HG03095 (cell line): ENCODE measurements around the gene CHL1.

Experiments
- ATAC-seq: cut with Tn5 transposase; IDR thresholded peaks from one replicate; pipeline ENCODE4 v1.9.1; 2021; ENCODE audit warnings: moderate library complexity; ENCODE audit not compliant: unreplicated experiment

The CHL1 gene

GRCh38 chr3:217948-218347, 21.4 kb downstream of the CHL1 start:
- ATAC-seq = no peak

DNA sequence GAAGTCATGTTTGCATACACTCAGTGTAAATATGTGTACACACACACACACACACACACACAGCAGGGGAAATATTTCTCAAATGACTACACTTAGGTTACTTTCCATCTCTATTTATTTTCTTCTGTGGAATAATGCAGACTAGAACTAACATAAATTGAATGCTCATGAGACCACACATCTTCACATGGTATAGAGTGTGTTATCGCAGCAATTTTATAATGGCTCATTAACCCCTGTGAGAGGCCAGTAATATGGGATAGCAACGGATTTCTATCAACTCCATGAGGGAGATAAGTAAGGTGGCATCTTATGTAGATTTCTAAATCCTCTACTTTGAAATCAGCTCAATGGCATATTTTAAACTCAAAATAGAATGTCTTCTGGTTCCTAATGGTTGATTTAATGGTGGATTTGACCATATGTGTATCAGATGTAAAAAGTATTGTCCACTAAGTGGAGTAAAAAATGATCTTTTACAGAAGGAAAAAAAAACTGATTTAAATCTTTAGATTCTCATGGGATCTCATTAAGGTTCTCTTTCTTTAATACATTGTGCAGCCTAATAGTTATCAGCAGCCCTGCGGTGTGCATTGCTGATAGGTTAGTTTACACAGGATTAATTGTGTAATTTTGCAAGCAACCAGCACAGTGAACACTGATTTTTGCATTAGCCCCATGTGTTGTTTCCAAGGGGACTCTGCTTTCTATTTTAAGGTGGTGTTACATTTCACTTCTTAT, 32.0 kb downstream of the CHL1 start:
- ATAC-seq = no peak

DNA sequence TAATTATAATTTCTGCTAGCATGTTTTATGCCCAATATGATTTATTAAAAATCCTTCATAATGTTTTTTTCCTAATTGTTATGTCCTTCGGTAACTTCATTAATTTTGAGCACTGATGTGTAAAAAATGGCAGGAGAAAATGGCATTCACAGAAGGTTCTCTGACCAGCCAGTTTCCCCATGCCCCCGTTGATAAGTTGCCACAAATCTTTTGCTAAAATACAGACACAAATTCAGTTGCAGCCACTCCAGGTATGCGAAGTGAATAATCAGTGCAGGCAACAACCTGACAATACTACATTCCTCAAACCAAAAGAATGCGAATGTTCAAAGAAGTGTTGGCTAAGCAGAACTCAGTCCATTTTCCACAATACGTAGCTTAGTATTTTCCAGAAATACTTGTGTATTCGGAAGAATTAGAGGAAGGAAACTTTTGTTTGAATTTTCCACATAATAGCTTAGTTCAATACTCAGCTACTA, 32.7 kb downstream of the CHL1 start:
- no peak for ATAC-seq

DNA sequence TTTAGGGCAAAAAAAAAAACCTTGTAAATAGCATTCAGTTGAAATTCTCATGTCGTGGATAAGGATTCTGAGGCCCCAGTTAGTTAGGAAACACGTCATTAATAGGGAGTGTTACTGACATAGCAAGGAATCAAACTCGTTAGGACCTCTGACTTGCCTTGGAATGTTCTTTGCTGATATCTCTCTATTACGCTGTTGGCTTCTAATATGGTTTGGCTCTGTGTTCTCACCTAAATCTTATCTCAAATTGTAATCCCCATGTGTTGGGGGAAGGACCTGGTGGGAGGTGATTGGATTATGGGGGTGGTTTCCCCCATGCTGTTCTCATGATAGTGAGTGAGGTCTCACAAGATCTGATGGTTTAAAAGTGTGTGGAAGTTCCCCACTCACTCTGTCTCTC, 40.3 kb downstream of the CHL1 start:
- ATAC-seq = no peak

- ATAC-seq = no peak
Measured at GRCh38 chr3:242602-243355, 46.2 kb downstream of the CHL1 start.

DNA sequence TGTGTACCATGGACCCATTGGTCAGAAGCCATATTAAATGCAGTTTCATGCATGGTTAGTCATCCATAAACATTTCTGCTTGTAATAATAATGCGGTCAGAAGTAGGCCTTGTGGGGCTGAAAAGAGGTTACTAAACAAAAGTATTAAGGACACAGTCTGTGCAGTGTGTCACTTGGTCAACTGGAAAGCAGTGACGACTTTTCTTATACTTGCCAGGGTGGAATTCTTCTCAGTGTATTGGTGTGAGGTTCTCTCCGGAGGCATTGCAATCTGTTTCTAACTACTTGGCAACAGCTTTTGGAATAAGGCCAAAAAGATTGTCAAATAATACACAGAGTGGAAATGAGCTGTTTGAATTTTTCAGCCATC, 46.8 kb downstream of the CHL1 start:
- ATAC-seq = no peak

DNA sequence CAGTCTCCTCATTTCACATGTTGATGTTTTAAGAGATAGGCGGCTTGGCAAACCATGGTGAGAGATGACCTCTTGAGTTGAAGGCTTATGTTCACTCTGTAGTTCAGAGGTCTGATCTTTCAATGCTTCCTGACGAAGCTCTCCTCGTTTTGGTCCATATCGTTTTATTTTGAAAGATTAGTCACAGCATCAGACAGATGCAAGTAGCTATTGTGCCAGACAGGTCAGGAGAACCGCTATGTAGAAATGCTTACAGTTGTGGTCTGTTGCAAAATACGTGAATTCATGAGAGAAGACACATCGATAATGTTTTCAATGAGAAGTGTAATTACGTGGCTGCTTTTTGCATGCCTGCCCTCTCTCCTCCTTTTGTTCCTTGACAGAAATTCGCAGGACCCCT, 47.5 kb downstream of the CHL1 start:
- ATAC-seq = no peak

GRCh38 chr3:247916-248315, 51.4 kb downstream of the CHL1 start:
- ATAC-seq = no peak

GRCh38 chr3:248864-249520, 52.4 kb downstream of the CHL1 start:
- no peak for ATAC-seq

DNA sequence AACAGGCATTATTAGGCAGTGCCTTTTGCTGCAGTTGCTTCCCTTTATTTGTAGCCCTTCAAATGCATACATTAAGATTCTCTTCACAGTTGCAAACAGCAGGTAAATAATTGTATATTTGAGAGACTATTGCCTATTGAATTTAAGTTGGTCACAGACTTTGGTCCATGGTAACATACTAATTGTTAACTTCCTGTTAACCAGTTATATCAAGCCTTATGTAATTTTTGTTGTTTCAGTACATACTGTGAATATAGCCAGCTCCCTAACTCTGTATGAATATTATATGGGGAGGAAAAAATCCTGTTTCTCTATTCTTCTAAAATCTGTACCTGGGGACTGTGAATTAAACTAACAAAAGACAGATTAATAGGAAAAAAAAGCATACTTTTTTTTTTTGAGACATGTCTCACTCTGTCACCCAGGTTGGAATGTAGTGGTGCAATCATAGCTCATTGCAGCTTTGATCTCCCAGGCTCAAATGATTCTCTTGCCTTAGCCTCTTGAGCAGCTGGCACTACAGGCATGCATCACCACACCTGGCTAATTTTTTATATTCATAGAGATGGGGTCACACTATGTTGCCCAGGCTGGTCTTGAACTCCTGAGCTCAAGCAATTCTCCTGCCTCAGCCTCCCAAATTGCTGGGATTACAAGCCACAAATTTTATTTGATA, 53.2 kb downstream of the CHL1 start:
- no peak for ATAC-seq

DNA sequence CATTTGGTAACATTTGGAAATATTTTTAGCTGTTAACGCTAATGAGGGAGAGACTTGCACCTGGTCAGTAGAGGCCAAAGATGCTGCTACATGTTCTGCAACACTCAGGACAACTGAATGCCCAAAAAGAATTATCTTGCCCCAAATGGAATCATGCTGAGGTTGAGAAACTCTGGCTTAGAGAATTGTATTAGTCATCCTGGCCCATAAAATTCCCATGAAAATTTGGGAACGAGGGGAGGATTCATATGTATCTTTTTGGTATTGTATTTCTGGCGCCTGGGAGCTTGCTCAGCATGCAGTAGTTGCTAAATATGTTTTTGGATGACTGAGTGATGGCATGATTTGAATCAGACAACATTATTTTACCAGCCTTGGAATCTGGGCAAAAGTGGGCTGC, 59.9 kb downstream of the CHL1 start:
- no peak for ATAC-seq

- no peak for ATAC-seq
Measured at GRCh38 chr3:257826-258225, 61.3 kb downstream of the CHL1 start.

- ATAC-seq = no peak
Measured at GRCh38 chr3:260898-261297, 64.3 kb downstream of the CHL1 start.

DNA sequence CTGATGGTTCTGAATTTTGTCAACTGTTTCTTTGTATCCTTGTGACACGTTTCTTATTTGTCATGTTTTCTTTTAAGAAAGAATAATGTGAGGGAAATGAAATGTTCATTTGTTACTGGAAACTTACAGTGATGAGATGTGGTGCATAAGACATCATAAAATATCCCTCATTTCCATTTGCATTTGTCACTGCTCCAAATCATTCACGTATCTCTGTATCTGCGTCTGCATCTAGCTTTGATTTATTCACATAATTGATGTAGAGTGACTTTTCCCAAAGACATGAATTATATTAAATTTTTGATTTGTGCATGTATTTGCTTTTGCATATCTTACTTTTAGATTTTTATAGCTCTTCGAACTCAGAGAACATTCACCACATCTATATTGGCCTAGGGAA, 66.8 kb downstream of the CHL1 start:
- no peak for ATAC-seq

- no peak for ATAC-seq
Measured at GRCh38 chr3:264394-265156, 68.0 kb downstream of the CHL1 start.

DNA sequence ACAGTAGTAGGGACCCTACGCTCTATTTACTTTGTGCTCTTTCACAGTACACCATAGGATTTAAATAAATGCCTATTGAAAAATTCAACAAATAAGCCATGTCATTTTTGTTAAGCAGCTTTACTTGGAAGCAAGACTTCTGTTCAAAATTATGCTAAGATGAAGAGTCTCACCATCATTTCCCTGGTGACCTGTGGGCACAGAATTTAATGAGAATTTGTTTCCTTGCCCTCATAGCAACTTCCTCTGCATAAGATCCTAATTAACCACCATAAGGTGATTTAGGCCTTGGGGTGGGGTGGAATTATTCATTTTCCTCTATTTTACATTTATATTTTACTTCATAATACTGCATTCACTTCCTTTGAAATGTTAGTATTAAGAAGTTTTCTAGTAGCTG, 70.5 kb downstream of the CHL1 start:
- ATAC-seq = no peak

- no peak for ATAC-seq
Measured at GRCh38 chr3:270688-271087, 74.1 kb downstream of the CHL1 start.

- no peak for ATAC-seq
Measured at GRCh38 chr3:274927-275326, 78.4 kb downstream of the CHL1 start.

DNA sequence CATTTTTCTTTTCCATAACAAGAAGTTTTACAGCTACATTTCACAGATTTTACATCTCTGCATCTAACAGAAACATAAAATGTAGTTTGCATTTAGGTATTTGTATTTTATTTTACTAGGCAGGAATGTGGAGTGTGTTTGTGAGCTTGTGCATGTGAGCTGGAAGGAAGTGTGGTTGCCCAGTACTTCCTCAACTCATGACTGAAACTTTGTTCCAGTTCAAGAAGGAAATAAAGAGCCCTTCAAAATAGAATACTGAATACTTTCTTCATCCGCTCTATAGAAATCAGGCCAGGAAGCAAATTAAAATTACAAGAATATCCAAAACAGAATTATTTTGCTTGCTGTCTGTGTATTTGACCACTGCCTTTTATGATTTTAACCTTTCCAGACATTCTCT, 81.3 kb downstream of the CHL1 start:
- ATAC-seq = no peak

DNA sequence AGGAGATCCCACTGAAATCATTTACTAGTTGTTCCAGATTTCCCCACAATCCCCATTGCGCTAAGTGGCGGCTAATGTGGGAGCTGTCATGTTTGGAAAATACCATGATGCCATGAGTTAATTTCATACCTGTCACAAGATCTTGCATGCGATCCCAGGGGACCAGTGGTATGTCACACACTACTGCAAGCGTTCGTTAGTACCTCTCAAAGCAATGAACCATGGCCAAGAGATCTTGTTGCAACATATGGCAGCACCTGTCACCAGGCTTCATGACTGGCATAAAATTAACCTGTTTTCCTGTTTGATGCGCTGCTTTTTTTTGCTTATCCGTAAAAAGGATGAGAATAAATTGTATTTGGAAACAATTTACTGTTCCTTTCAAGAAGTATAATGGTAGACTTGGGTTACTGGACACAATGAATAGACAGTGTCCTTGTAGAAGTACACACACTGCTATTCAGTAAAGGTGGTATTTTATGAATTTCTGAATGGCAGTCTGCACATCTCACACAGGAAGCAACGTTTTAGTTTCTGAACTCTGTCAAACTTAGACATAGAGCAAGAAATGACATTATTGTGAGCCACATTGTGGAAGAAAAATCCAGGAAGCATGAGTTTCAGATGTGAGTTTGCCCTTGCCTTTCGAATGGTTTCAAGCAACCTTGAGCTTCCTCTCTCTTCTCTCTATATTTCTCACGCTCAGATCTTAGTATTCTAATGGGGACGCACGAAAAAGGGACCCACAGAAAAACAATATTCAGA, 81.9 kb downstream of the CHL1 start:
- peak; percentile 79 for ATAC-seq
